Keratinocyte (primary cell): ENCODE measurements around the gene MAPKBP1.

Experiments used
- EZH2 ChIP-seq: IDR thresholded peaks from one replicate; pipeline ENCODE4 v1.6.1; 2012; ENCODE audit warnings: inconsistent platforms, mild to moderate bottlenecking, low read length, moderate library complexity
- TF ChIP-seq, protein P1 (sequence below), 3 experiments: IDR thresholded peaks in 1 of 3; conservative IDR thresholded peaks in 1 of 3; optimal IDR thresholded peaks in 1 of 3; 2 replicates in 2 of 3; 3 replicates in 1 of 3; pipeline versions ENCODE3 to v1.5.1; 2011; ENCODE audit warnings: low read length in 3 of 3, mild to moderate bottlenecking in 3 of 3, moderate library complexity in 2 of 3, control low read depth in 1 of 3, inconsistent platforms in 1 of 3; ENCODE audit not compliant: insufficient read depth in 2 of 3; ENCODE audit errors: extremely low read depth in 1 of 3

- TF ChIP-seq, protein P1, sequence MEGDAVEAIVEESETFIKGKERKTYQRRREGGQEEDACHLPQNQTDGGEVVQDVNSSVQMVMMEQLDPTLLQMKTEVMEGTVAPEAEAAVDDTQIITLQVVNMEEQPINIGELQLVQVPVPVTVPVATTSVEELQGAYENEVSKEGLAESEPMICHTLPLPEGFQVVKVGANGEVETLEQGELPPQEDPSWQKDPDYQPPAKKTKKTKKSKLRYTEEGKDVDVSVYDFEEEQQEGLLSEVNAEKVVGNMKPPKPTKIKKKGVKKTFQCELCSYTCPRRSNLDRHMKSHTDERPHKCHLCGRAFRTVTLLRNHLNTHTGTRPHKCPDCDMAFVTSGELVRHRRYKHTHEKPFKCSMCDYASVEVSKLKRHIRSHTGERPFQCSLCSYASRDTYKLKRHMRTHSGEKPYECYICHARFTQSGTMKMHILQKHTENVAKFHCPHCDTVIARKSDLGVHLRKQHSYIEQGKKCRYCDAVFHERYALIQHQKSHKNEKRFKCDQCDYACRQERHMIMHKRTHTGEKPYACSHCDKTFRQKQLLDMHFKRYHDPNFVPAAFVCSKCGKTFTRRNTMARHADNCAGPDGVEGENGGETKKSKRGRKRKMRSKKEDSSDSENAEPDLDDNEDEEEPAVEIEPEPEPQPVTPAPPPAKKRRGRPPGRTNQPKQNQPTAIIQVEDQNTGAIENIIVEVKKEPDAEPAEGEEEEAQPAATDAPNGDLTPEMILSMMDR (optimal IDR thresholded peaks at IDR 0.05 in 1 of 3, IDR thresholded peaks at IDR 0.05 in 1 of 3, conservative IDR thresholded peaks at IDR 0.05 in 1 of 3; ENCODE audit: extremely low read depth in 1 of 3, insufficient read depth in 2 of 3, low read length in 3 of 3) = no peak
- no peak for TF ChIP-seq EZH2
These were observed 40.2 kb upstream of the MAPKBP1 start for GRCh38 chr15:41734079-41734478.
